Activated naive CD4-positive, alpha-beta T cell treated with anti-CD3 and anti-CD28 coated beads, Interleukin-2, amount 50 U/mL, for 72 hours (primary cell): Measurements from ENCODE around the gene TMEM255B. TPM values are rescaled to one million over a fixed set of nuclear protein-coding genes. Genes with fewer than 3 reads are reported as not detected.

ENCODE experiments used
- ATAC-seq, 2 donors: fragments of 150-1000 bp; cut with Tn5 transposase; 2 replicates each; pipeline ENCODE4 v1.10.0; 2021; ENCODE audit warnings: mild to moderate bottlenecking in 2 of 2, moderate library complexity in 2 of 2
- DNase-seq, 2 donors: peaks; one replicate each; pipeline ENCODE4 v3.0.0; 2021 to 2022; ENCODE audit warnings: low spot score in 2 of 2
- H3K27ac Mint-ChIP-seq, 2 donors: one replicate each; pipeline ENCODE4 v1.8.0; 2022; ENCODE audit warnings: mild to moderate bottlenecking in 2 of 2, mixed read lengths in 2 of 2
- H3K36me3 Mint-ChIP-seq, 2 donors: one replicate each; pipeline ENCODE4 v1.8.0; 2022; ENCODE audit warnings: mixed read lengths in 2 of 2
- H3K9me3 Mint-ChIP-seq, 2 donors: one replicate each; pipeline ENCODE4 v1.8.0; 2022; ENCODE audit warnings: mixed read lengths in 2 of 2
- total RNA-seq, 2 donors: library from RNA; stranded (reverse); gene quantifications; one replicate each; pipeline ENCODE4 v1.2.3, GENCODE V29; 2022

The TMEM255B gene
- total RNA-seq, 2 donors from 2014 or later, result 1.8 to 2.9 TPM

DNA sequence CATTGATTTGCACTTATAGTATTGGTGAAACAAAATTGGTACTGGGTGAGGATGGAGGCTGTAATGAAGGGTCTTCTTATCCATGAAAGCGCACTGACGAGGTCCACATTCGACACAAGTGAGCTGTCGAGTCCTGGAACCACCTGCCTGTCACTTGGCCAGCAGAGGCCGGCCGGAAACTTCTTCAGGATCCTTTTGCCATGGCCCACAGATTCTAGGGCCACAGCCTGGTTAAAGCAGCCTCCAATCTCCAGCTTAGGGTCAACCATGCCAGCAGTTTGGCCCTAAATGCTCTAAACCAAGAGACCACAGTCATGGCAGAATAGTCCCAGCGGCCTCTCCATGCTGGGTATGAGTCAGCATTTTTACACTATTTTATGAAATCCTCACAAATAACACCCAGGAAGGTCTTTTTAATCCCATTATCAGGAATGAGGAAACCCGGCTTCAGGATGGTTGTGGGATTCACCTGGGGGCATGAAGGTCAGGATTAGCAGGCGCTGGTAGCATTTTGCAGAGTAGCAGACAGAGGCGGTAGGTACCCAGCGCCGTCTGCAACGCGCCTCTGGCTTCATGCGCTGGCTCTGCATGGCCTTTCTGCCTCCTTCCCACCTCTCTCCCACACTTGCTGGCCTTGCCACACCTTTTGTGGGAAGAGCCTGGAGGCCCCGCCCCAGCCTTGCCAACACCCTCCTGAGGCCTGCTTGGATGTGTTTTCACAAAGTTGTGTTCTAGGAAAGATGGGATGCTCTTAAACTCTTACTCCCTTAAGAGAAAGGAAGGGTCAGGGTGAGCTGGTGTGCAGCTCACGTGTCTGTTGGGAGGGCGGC, 89.6 kb downstream of the TMEM255B start:
- no peak for ATAC-seq
- no peak overlapping the region for H3K27ac Mint-ChIP-seq
- no peaks in the 10 kb centered on the region for H3K36me3 Mint-ChIP-seq
- peak in 1 of 2 donors; percentile 43 for DNase-seq
- H3K9me3 Mint-ChIP-seq, result no peaks in the 10 kb centered on the region

DNA sequence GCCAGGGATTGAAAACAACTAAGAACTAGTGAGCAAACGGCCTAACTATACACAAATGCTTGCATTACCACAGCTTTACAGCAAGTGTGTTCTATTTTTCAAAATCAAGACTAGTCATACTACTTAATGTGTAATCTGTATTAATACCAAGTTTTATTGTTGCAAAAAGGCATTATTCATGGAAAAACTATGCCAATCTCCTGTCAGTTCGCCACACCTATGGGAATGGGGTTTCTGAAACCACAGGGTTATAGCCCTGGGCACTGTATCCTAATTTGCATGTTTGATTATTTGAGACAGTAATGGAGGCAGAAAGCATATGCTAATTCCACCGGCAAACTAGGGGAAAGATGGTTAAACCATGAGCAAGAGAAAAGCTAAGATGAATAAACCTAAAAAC, 90.5 kb downstream of the TMEM255B start:
- Mint-ChIP-seq H3K27ac (no peak overlapping the region), H3K36me3 (no peaks in the 10 kb centered on the region), H3K9me3 (no peaks in the 10 kb centered on the region)
- ATAC-seq (no peak), DNase-seq (no peak)

DNA sequence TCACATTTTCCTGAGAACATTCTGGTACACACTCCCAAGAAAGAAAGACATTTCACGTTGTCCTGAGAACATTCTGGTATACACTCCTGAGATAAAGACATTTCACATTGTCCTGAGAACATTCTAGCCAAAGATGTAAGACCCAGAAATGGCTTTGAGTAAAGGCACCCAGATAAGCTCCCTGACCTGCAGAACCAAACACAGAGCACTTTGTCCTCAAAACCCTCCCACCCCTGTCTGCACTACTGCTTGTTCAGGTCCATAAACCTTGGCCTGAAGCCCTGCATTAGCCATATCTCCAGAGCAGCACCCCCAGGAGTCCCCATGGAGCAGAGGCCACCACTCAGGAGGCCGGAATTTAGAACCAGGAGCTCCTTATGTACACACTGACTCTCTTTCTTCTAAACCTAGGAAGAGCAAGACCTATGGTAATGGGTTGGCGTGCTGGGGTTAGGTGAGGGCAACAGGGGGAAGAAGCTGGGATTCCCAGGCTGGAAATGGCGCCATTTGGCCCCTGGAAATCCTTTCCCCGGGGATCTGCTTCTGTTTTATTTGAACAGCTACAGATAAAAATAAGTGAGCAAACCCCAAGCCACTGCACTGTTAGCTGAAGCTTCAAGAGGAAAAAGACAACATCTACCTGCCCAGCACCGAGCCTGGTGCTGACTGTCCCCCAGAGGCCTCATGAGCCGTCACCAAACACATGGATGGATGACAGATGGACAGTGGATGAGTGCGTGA, 91.1 kb downstream of the TMEM255B start:
- ATAC-seq, result no peak
- DNase-seq, result peak in 1 of 2 donors; percentile 28
- no peaks in the 10 kb centered on the region for H3K9me3 Mint-ChIP-seq
- H3K27ac Mint-ChIP-seq, result no peak overlapping the region
- no peaks in the 10 kb centered on the region for H3K36me3 Mint-ChIP-seq

DNA sequence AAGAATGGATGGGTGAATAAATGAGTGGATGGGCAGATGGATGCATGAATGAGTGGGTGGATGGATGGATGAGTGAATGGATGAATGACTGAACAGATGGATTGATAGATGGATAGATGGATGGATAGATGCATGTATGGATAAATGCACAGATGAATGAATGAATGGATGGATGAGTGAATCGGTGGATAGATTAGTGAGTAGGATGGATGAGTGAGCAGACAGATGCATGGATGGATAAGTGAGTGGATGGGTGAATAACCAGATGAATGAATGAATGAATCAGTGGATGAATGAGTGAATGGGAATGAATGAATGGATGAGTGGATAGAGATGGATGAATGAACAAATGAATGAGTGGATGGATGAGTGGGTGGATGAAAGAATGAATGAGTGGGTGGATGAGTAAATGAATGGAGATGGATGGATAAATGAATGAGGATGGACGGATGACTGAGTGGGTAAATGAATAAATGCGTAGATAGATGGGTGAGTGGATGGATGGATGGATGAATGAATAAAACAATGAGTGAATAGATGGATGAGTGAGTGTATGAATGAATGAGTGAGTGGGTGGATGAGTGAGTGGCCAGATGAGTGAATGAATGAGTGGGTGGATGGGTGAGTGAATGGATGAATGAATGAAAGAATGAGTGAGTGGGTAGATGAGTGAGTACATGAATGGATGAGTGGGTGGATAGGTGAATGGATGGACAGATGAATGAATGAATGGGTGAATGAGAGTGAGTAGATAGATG, 91.9 kb downstream of the TMEM255B start:
- Mint-ChIP-seq H3K27ac (no peak overlapping the region), H3K36me3 (no peaks in the 10 kb centered on the region), H3K9me3 (no peaks in the 10 kb centered on the region)
- ATAC-seq (peak in 1 of 2 donors; percentile 19), DNase-seq (no peak)

DNA sequence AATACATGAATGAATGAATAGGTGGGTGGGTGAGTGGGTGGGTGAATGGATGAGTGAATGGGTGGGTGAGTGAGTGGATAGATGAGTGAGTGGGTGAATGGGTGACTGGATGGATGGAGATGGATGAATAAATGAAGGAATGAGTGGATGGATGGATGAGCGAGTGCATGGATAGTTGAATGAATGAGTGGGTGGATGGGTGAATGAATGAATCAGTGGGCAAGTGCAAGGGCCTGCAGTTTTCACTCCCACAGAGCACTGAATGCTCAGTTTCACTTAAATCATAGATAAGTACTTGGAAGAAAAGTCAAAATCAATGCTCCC, 92.4 kb downstream of the TMEM255B start:
- Mint-ChIP-seq H3K9me3 (no peaks in the 10 kb centered on the region), H3K27ac (no peak overlapping the region), H3K36me3 (no peaks in the 10 kb centered on the region)
- peak in 1 of 2 donors; percentile 20 for ATAC-seq
- DNase-seq, result no peak

DNA sequence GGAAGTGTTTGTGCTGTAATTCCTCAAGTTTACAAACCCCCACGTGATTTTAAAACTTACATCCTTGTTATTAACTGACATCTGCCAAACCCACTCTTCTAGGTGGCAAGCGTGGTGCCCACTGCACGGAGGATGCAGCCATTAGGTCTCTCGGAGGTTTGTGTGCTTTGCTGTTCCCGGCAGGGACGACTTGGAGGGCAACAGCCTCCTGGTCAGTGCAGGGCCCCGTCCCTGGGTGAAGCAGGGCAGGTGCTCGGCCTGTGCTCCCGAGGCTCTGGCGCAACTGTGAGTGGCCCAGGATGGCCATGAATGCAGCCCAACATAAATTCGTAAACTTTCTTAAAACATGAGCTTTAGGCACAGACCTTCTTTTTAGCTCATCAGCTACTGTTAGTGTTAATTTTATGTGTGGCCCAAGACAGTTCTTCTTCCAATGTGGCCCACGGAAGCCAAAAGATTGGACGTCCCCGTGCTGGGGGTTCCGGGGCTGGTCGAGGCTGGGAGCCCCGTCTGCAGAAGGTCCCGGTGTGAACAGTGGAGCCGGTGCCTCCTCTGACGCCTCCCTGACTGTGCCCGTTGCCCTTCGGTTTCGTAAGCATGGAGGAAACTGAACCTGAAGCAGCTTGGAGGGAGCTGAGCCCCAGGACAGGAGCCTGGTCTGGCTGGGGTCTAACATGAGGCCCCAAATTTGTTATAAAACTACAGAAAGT, 93.0 kb downstream of the TMEM255B start:
- DNase-seq (peak in 1 of 2 donors; percentile 34), ATAC-seq (no peak)
- Mint-ChIP-seq H3K27ac (no peak overlapping the region), H3K9me3 (no peaks in the 10 kb centered on the region), H3K36me3 (no peaks in the 10 kb centered on the region)

DNA sequence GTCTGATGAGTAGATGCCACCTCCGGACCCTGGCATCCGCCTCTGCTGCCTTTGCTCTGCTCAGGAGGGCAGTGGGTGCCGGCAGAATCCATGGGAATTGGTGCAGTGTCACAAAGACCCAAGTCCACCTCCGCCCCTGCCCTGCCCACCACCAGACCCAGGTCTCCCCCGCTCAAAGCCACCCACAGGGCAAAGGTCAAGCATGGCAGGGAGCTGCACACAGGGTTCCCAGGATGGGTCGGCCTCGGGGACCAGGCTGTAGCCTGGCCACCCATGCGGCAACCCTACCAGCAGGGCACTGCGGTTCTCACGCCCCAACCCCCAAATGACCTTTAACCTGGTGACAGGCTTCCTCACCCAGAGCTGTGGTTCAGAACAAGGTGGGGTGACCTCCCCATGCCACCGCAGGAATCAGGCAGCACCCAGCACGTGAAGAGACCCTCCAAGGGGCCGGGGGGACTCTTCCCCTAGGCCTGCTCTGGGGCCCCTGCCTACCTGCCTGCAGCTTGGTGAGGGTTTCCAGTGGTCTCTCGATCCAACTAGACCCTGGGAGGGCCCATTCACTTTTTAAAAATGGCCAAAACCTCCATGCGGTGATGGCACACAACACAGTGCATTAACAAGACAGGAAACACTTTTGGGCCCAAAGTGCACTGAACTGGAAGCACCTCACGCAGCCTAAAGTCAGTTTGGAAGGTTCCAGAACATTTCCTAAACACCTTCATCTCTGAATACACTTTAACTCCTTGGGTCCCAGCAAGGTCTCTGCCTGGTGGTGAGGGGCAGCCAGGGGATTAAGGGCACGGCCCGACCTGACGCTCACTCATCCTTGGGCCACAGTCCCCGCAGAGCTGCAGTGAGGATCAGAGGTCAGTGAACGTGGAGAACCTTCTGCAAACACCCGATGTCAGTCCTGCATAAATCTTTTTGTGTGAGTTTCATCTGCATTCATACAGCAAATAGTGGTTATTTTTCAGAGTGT, 93.8 kb downstream of the TMEM255B start:
- Mint-ChIP-seq H3K9me3 (no peaks in the 10 kb centered on the region), H3K27ac (no peak overlapping the region), H3K36me3 (no peaks in the 10 kb centered on the region)
- ATAC-seq, result no peak
- peak in 1 of 2 donors; percentile 44 for DNase-seq

DNA sequence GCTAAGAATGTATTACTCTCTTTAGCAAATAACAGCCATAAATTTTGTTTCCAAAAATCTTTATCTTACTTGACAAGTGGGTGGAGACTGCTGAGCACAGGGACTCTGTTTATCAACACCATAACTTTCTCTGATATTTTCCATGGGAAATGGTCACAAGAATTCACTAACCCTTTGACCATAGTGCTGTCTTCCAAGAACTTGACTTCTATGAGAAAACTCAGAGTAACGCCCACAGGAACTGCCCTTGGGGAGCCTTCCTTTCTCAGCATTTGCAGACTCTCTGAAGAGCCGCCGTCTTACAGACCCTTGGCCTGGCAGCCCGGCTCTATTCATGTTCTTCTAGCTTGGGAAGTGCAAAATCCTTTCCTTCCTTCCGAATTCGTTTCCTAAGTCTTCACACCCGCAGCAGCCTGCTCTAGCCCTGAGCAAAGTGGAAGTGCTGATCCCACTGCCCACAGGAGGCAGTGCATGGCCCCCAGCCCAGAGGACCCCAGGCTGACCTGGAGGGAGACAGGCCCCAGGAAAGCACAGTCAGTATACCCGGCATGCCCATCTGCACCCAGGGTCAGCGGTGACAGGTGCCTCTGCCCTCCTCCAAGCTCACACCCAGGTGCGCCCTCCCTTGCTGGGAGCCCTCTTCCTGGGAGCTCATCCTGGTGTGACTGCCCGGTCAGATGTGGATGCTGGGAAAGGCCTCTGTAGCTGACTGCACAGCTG, 94.7 kb downstream of the TMEM255B start:
- Mint-ChIP-seq H3K9me3 (peaks cover 3 to 4% of the 10 kb centered on the region in 2 donors), H3K36me3 (no peaks in the 10 kb centered on the region), H3K27ac (peak overlapping the region in 1 of 2 donors; percentile 31)
- DNase-seq, result peak in 1 of 2 donors; percentile 45
- ATAC-seq, result no peak

DNA sequence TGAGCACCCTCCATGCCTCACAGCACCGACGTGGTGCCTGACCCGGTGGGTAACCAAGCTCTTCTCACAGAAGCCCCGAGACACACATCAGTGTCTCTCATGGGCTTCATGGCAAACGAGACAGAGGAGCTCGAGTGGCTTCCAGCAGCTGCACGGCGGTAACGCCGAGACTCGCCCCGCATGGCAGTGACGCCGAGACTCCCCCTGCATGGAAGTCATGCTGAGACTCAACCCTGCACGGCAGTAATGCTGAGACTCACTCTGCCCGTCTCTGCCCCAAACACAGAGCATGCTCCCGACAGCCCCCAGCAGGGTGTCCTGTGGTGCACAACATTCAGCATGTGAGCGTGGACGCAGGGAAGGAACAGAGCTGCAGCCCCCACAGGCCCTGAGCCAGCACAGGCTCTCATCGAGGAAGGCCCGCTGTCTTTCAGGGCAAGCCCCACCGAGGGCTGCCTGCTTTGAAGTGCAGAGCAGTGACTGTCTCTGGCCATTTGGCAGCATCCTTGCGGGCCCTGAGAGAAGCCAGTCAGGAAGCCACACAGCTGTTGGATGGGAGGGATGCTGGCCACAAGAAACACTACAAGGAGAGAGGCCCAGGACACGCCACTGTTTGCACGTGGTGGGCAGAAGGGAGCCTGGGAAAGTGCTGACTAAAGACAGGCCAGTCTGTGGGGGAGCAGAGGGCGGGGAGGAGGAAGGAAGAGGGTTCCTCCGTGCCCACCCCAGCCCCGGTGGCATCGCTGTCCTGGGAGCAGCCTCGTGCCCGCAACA, 95.4 kb downstream of the TMEM255B start:
- peak in 1 of 2 donors; percentile 43 for DNase-seq
- peak; percentile 16 to 39 for ATAC-seq
- H3K27ac Mint-ChIP-seq, result peak overlapping the region in 1 of 2 donors; percentile 31
- H3K9me3 Mint-ChIP-seq, result peaks cover 11% of the 10 kb centered on the region in 2 donors
- no peaks in the 10 kb centered on the region for H3K36me3 Mint-ChIP-seq

DNA sequence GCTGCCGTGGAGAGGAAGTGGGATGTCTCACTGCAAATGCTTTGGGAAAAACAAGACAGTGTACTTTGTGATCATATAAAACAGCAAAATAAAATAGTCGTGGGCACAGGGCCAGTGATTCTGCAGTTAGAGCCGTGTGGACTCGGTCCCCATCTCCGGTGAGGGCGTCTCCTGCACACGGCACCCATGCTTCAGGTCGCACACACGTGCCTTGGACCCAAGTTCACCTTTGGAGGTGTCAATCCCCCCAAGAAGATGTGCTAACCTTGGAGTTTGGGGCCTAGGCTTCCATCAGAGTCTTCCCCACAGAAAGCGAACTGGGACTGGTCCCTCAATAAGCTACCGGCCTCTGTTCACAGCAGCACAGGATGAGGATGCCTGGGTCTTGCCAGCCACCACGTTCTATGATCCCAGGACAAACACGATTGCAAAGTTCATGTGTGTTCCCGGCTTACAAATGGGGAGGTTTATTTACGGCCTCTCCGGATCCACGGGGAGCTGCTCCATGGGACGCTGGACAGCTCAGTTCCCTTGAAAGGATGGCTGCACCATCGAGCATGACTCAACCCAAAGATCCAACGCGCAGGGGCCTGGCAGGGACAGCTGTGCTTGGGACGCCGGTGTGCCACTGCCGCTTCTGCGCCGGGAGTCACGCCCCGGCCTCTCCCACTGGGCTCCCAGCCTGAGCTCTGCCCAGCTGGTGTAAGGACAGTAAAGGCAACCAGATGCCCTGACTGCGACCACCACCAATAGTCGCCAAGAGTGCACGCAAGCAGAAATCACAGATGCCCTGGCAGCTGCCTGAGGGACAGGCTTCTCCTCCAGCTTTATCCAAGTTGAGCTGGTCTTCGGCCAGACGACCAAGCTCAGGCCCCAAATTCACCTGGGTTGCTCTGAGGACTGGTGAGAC, 96.2 kb downstream of the TMEM255B start:
- ATAC-seq (no peak), DNase-seq (peak in 1 of 2 donors; percentile 35)
- Mint-ChIP-seq H3K9me3 (peaks cover 12 to 13% of the 10 kb centered on the region in 2 donors), H3K27ac (no peak overlapping the region), H3K36me3 (no peaks in the 10 kb centered on the region)

DNA sequence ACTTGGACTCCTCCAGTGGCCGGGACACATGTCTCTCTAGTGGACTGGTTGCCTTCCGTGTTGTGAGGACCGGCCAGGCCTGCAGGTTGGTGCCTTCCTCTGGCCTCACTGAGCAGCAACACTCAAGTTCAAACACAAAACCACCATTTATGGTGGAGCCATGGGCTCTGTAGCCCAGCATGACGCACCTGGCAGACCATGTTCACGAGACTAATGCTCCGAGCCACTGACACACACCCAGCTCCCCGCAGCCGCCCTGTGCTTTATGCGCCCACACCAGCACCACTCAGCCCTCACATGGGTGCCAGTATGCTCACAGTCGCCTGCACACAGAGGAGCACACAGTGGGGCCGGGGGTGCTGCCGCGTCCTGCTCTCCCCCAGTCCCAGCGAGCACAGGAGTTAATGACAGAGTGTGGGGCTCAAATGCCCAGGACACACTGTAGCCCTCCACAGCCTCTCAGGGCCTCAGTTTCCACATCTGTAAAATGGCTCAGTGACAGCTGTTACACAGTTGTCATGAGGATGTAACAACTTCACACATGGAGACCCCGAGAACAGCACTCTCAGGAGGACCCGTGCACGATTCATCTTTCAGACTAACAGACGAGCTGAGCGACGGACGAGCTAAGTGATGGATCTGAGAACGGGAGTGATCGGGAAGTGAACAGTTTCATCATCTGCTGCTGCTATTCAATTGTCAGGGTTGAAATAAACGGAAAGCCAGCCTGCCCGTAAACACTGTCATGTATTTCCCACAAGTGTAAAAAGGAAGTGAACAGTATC, 97.1 kb downstream of the TMEM255B start:
- Mint-ChIP-seq H3K27ac (no peak overlapping the region), H3K36me3 (no peaks in the 10 kb centered on the region), H3K9me3 (peaks cover 12 to 13% of the 10 kb centered on the region in 2 donors)
- ATAC-seq (no peak), DNase-seq (peak in 1 of 2 donors; percentile 39)

DNA sequence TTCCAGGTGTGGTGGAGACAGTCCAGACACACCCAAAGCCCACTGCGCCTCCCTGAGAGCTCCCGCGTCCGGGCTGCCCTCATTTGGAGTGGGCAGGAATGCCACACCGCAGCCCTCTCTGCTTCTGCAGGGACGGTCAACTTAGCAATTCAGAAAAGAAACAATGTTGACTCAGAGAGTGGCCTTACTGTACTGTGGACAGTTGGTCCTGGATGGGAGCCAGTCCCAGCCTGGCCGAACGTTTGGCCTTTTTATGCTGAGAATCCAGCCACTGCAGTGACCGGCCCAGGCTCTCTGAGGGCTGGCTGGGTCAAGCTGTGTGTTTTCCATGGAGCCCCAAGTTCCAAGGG, 97.7 kb downstream of the TMEM255B start:
- Mint-ChIP-seq H3K36me3 (no peaks in the 10 kb centered on the region), H3K27ac (no peak overlapping the region), H3K9me3 (peaks cover 12 to 13% of the 10 kb centered on the region in 2 donors)
- ATAC-seq (no peak), DNase-seq (peak in 1 of 2 donors; percentile 40)
